H1 (cell line): ENCODE data around the gene ZFYVE19. TPM values are rescaled to one million over a fixed set of nuclear protein-coding genes. Genes with fewer than 3 reads are reported as not detected.
A peak's percentile ranks its signal among the peaks of the same experiment; 100 is the strongest.

Experiments used
- CTCF ChIA-PET: fragments of 300-600 bp; sonication (Branson Sonifier 250); formaldehyde crosslinking; loops from one replicate; lab custom pipeline; 2021; ENCODE audit not compliant: partially characterized antibody; lab: Charles Lee
- POLR2A ChIA-PET: fragments of 300-600 bp; sonication (Branson Sonifier 250); formaldehyde crosslinking; loops from one replicate; lab custom pipeline; 2021; ENCODE audit warnings: inconsistent platforms; ENCODE audit not compliant: partially characterized antibody; lab: Charles Lee
- DNase-seq, 2 experiments: peaks; one replicate each; pipeline versions ENCODE4 v3.0.0 to v3.0.0-alpha.2; 2010 to 2022; ENCODE audit warnings: low spot score in 2 of 2, low read depth in 1 of 2, mixed read lengths in 1 of 2
- FAIRE-seq: peaks from 2 replicates; lab custom pipeline; 2011; peaks lifted over from hg19 to GRCh38; lab: Jason Lieb, UNC
- H2AFZ ChIP-seq: 2 replicates; pipeline ENCODE4 v1.8.1; 2012; ENCODE audit warnings: low read length, inconsistent platforms
- H2AK5ac ChIP-seq: 2 replicates; pipeline ENCODE4 v1.6.1; 2013; ENCODE audit warnings: low read depth, low read length
- H2BK120ac ChIP-seq: replicated peaks from 2 replicates; pipeline ENCODE3; 2013; ENCODE audit warnings: low read depth, low read length, inconsistent platforms
- H2BK12ac ChIP-seq: 2 replicates; pipeline ENCODE4 v1.6.1; 2013; ENCODE audit warnings: low read depth, low read length
- H2BK15ac ChIP-seq: 2 replicates; pipeline ENCODE4 v1.6.1; 2013; ENCODE audit warnings: low read length
- H2BK20ac ChIP-seq: 2 replicates; pipeline ENCODE4 v1.6.1; 2013; ENCODE audit warnings: low read length
- H2BK5ac ChIP-seq: 2 replicates; pipeline ENCODE4 v1.6.1; 2013; ENCODE audit warnings: low read depth, low read length
- H3K14ac ChIP-seq: 2 replicates; pipeline ENCODE4 v1.6.1; 2013; ENCODE audit warnings: inconsistent platforms; ENCODE audit not compliant: insufficient read length
- H3K18ac ChIP-seq: 2 replicates; pipeline ENCODE4 v1.6.1; 2013; ENCODE audit warnings: low read length; ENCODE audit errors: extremely low read depth
- H3K23ac ChIP-seq: 2 replicates; pipeline ENCODE4 v1.6.1; 2013; ENCODE audit warnings: inconsistent platforms; ENCODE audit not compliant: insufficient read length
- H3K23me2 ChIP-seq: 2 replicates; pipeline ENCODE4 v1.6.1; 2013; ENCODE audit warnings: low read depth, low read length
- H3K27ac ChIP-seq: 2 replicates; pipeline ENCODE4 v1.6.1; 2011; ENCODE audit warnings: low read depth, low read length, inconsistent platforms
- H3K27me3 ChIP-seq, 4 experiments: replicated peaks in 1 of 4; 1 replicate in 1 of 4; 2 replicates in 3 of 4; pipeline versions ENCODE4 v1.6.1 to v1.8.1; 2011 to 2013; ENCODE audit warnings: low read length in 3 of 4, mild to moderate bottlenecking in 3 of 4, inconsistent platforms in 2 of 4, mixed read lengths in 2 of 4, moderate library complexity in 1 of 4; ENCODE audit not compliant: control insufficient read depth in 3 of 4, insufficient read depth in 3 of 4; ENCODE audit errors: extremely low read depth in 1 of 4
- H3K36me3 ChIP-seq, 4 experiments: 2 replicates each; pipeline versions ENCODE4 v1.6.1 to v1.8.1; 2011 to 2013; ENCODE audit warnings: mild to moderate bottlenecking in 4 of 4, low read length in 3 of 4, moderate library complexity in 2 of 4, control low read depth in 1 of 4, inconsistent platforms in 1 of 4; ENCODE audit not compliant: insufficient read depth in 4 of 4, control insufficient read depth in 2 of 4
- H3K4ac ChIP-seq: replicated peaks from 2 replicates; pipeline ENCODE3; 2013; ENCODE audit warnings: low read length, low read depth, mixed read lengths, inconsistent platforms; ENCODE audit not compliant: insufficient read length
- H3K4me1 ChIP-seq, 4 experiments: replicated peaks in 1 of 4; 1 replicate in 1 of 4; 2 replicates in 3 of 4; pipeline versions ENCODE4 v1.6.1 to v1.8.1; 2011 to 2013; ENCODE audit warnings: low read length in 3 of 4, inconsistent platforms in 2 of 4, mixed read lengths in 1 of 4; ENCODE audit not compliant: insufficient read depth in 4 of 4, control insufficient read depth in 3 of 4
- H3K4me2 ChIP-seq, 2 experiments: 2 replicates each; pipeline versions ENCODE4 v1.6.1 to v1.8.1; 2011 to 2013; ENCODE audit warnings: low read depth in 2 of 2, low read length in 2 of 2, control low read depth in 1 of 2, inconsistent platforms in 1 of 2, mild to moderate bottlenecking in 1 of 2; ENCODE audit not compliant: insufficient read depth in 1 of 2
- H3K4me3 ChIP-seq, 4 experiments: fragments of 200-600, 300-600 bp in 1 of 4; sonication (generic), shearing (Covaris generic), sonication (Bioruptor Twin) in 1 of 4; 2 replicates each; pipeline versions ENCODE4 v1.5.1 to v1.8.1; 2011 to 2016; ENCODE audit warnings: low read length in 4 of 4, low read depth in 3 of 4, control low read depth in 2 of 4, inconsistent platforms in 2 of 4, mild to moderate bottlenecking in 2 of 4, mixed read lengths in 1 of 4, moderate library complexity in 1 of 4; ENCODE audit not compliant: insufficient read depth in 2 of 4; ENCODE audit errors: extremely low read depth in 1 of 4
- H3K56ac ChIP-seq: replicated peaks from 2 replicates; pipeline ENCODE3; 2013; ENCODE audit warnings: low read depth, mild to moderate bottlenecking, mixed read lengths, low read length, inconsistent platforms; ENCODE audit not compliant: insufficient read length
- H3K79me1 ChIP-seq: 2 replicates; pipeline ENCODE4 v1.6.1; 2013; ENCODE audit warnings: low read depth, low read length, control low read depth
- H3K79me2 ChIP-seq, 2 experiments: 2 replicates each; pipeline versions ENCODE4 v1.6.1 to v1.8.1; 2012 to 2013; ENCODE audit warnings: low read length in 2 of 2, mild to moderate bottlenecking in 2 of 2, inconsistent platforms in 1 of 2; ENCODE audit not compliant: insufficient read depth in 2 of 2, control insufficient read depth in 1 of 2
- H3K9ac ChIP-seq, 4 experiments: replicated peaks in 1 of 4; 1 replicate in 1 of 4; 2 replicates in 3 of 4; pipeline versions ENCODE4 v1.6.1 to v1.8.1; 2011 to 2013; ENCODE audit warnings: low read depth in 3 of 4, low read length in 3 of 4, control low read depth in 2 of 4, mild to moderate bottlenecking in 2 of 4, moderate library complexity in 2 of 4, inconsistent platforms in 1 of 4; ENCODE audit errors: extremely low read depth in 1 of 4
- H3K9me3 ChIP-seq, 2 experiments: 2 replicates each; pipeline versions ENCODE4 v1.6.1 to v1.8.1; 2012 to 2013; ENCODE audit warnings: mild to moderate bottlenecking in 2 of 2, moderate library complexity in 2 of 2, control low read depth in 1 of 2, inconsistent platforms in 1 of 2, low read depth in 1 of 2, low read length in 1 of 2, mixed read lengths in 1 of 2; ENCODE audit not compliant: insufficient read depth in 2 of 2
- H4K20me1 ChIP-seq, 2 experiments: replicated peaks in 1 of 2; 2 replicates each; pipeline versions ENCODE3 to v1.8.1; 2011 to 2013; ENCODE audit warnings: inconsistent platforms in 2 of 2, low read length in 2 of 2, mild to moderate bottlenecking in 1 of 2; ENCODE audit not compliant: insufficient read depth in 2 of 2, control insufficient read depth in 1 of 2
- H4K5ac ChIP-seq: 2 replicates; pipeline ENCODE4 v1.6.1; 2013; ENCODE audit warnings: low read length, low read depth, mixed read lengths, inconsistent platforms; ENCODE audit not compliant: insufficient read length
- H4K8ac ChIP-seq: 2 replicates; pipeline ENCODE4 v1.8.0; 2013; ENCODE audit warnings: mild to moderate bottlenecking, moderate library complexity, low read length, inconsistent platforms; ENCODE audit not compliant: insufficient read depth; ENCODE audit errors: extremely low read depth
- H4K91ac ChIP-seq: replicated peaks from 2 replicates; pipeline ENCODE3; 2013; ENCODE audit warnings: low read length, mixed read lengths, inconsistent platforms; ENCODE audit not compliant: insufficient read length
- CREB1 ChIP-seq: IDR thresholded peaks from 2 replicates; pipeline ENCODE4 v1.6.1; 2012; ENCODE audit warnings: inconsistent platforms
- CTCF ChIP-seq, 3 experiments: IDR thresholded peaks; 1 replicate in 2 of 3; 2 replicates in 1 of 3; pipeline versions ENCODE4 v1.5.1 to v1.6.1; 2011; ENCODE audit warnings: low read length in 3 of 3, mild to moderate bottlenecking in 3 of 3, inconsistent platforms in 2 of 3, low read depth in 1 of 3, moderate library complexity in 1 of 3; ENCODE audit not compliant: insufficient read depth in 1 of 3; ENCODE audit errors: control extremely low read depth in 1 of 3
- EGR1 ChIP-seq: IDR thresholded peaks from 2 replicates; pipeline ENCODE4 v1.6.1; 2011; ENCODE audit warnings: low read depth, low read length, borderline replicate concordance
- MAX ChIP-seq: IDR thresholded peaks from 2 replicates; pipeline ENCODE4 v1.6.1; 2012; ENCODE audit warnings: inconsistent platforms
- NRF1 ChIP-seq: IDR thresholded peaks from 2 replicates; pipeline ENCODE4 v1.6.1; 2011; ENCODE audit warnings: mild to moderate bottlenecking, low read depth, low read length, improper control_type of control experiment
- TBP ChIP-seq: IDR thresholded peaks from 2 replicates; pipeline ENCODE4 v1.6.1; 2011; ENCODE audit warnings: low read depth, low read length, improper control_type of control experiment
- WGBS, 2 experiments: shearing (Covaris generic) in 1 of 2; methylation state at CpG; one replicate each; pipeline versions ENCODE4 v1.1.6 to v1.1.7; 2013 to 2015; ENCODE audit warnings: low lambda C conversion rate in 2 of 2, mixed read lengths in 2 of 2, inconsistent platforms in 1 of 2, low coverage in 1 of 2, missing lambda C conversion rate in 1 of 2; ENCODE audit not compliant: insufficient replicate concordance in 2 of 2, insufficient coverage in 1 of 2, insufficient read length in 1 of 2; ENCODE audit errors: extremely low coverage in 1 of 2, missing lambda C conversion rate in 1 of 2; 5-methylcytosine and 5-hydroxymethylcytosine counted together
- polyA plus RNA-seq, 7 experiments: library from polyadenylated mRNA; depleted of rRNA in 3 of 7; stranded (reverse) in 5 of 7; unstranded in 2 of 7; fragments of >200 nt in 5 of 7; fragments of 200-250 nt in 2 of 7; gene quantifications; 1 replicate in 5 of 7; 2 replicates in 1 of 7; 4 replicates in 1 of 7; pipeline versions ENCODE4 v1.2.1 to v1.2.3, GENCODE V29; 2011 to 2013; ENCODE audit warnings: missing spikeins in 2 of 7, mixed read lengths in 2 of 7
- total RNA-seq: library from RNA; stranded (reverse); fragmentation: NEBNext Ultra II Directional; extraction: Animal tissue kit (Norgen Biotek cat#: 25700); gene quantifications from 2 replicates; pipeline ENCODE4 v1.2.1, GENCODE V29; 2021
- TF ChIP-seq, protein P1 (sequence below): IDR thresholded peaks from 2 replicates; pipeline ENCODE4 v1.6.1; 2011; ENCODE audit warnings: low read depth, mild to moderate bottlenecking, low read length; ENCODE audit not compliant: insufficient read depth
- TF ChIP-seq, protein P2 (sequence below): IDR thresholded peaks from 2 replicates; pipeline ENCODE4 v1.6.1; 2011; ENCODE audit warnings: low read length, improper control_type of control experiment

Gene ZFYVE19
- total and polyA plus RNA-seq, 2 of the 8 experiments (the other 6 are each of a cell fraction or from before 2014, with no cell fraction given), result 11.2 to 21.8 TPM

GRCh38 chr15:40806672-40807027 lies 239 bp upstream of the ZFYVE19 start:
- no peak for FAIRE-seq
- Histone ChIP-seq H2BK5ac (peak overlapping the region; percentile 79; the same call in 1 of the 2 replicates), H3K56ac (no peak overlapping the region), H3K23ac (no peak overlapping the region), H3K27me3 (no peaks in the 10 kb centered on the region), H3K9ac (peak overlapping the region in 2 of 4 experiments; percentile 48 to 81; a peak in 4 of 7 replicates), H3K4ac (no peak overlapping the region), H3K4me2 (peak overlapping the region; percentile 85 to 91), H2AK5ac (no peak overlapping the region), H4K91ac (no peak overlapping the region), H2BK15ac (no peak overlapping the region), H3K23me2 (peaks cover 9% of the 10 kb centered on the region; the same call in 1 of the 2 replicates), H2BK12ac (no peak overlapping the region), H3K14ac (no peak overlapping the region), H3K18ac (no peak overlapping the region), H3K27ac (no peak overlapping the region), H2BK20ac (no peak overlapping the region), H3K36me3 (peaks cover 0 to 2% (median 0%) of the 10 kb centered on the region in 4 experiments; a peak in 1 of 8 replicates), H3K79me1 (no peaks in the 10 kb centered on the region), H2AFZ (peak overlapping the region; percentile 96), H4K8ac (no peak overlapping the region), H3K9me3 (no peaks in the 10 kb centered on the region), H2BK120ac (no peak overlapping the region), H4K5ac (no peak overlapping the region), H3K4me1 (peaks cover 0 to 10% (median 5%) of the 10 kb centered on the region in 4 experiments; a peak in 5 of 7 replicates), H3K4me3 (peak overlapping the region; percentile 86 to 99 (median 94)), H3K79me2 (no peaks in the 10 kb centered on the region; a peak in 1 of 4 replicates), H4K20me1 (no peaks in the 10 kb centered on the region)
- ChIA-PET CTCF (interaction anchor here (1.1 to 2.6 kb wide), 6 partner anchors 10 to 87 kb away, joined by 3 to 9 read pairs (median 6); partner anchors contain the start of gene VPS18), POLR2A (interaction anchor here (0.6 to 2.1 kb wide), 5 partner anchors 17 to 108 kb away, joined by 3 to 7 read pairs (median 4); partner anchors contain the start of gene VPS18)
- 8% methylated on average over 2 of the region's 2 CpGs; no CpG with 5 or more reads in 1 of the 2 experiments for WGBS, 2 experiments
- DNase-seq, result no peak
- TF ChIP-seq CREB1 (no peak), CTCF (IDR thresholded peaks at IDR 0.05; ENCODE audit: control extremely low read depth in 1 of 3, insufficient read depth in 1 of 3, low read depth in 1 of 3, low read length in 3 of 3) (no peak), NRF1 (no peak), EGR1 (no peak), TBP (no peak), MAX (no peak)
- TF ChIP-seq, protein P1, sequence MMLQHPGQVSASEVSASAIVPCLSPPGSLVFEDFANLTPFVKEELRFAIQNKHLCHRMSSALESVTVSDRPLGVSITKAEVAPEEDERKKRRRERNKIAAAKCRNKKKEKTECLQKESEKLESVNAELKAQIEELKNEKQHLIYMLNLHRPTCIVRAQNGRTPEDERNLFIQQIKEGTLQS, result no peak
- TF ChIP-seq, protein P2, sequence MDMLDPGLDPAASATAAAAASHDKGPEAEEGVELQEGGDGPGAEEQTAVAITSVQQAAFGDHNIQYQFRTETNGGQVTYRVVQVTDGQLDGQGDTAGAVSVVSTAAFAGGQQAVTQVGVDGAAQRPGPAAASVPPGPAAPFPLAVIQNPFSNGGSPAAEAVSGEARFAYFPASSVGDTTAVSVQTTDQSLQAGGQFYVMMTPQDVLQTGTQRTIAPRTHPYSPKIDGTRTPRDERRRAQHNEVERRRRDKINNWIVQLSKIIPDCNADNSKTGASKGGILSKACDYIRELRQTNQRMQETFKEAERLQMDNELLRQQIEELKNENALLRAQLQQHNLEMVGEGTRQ, result no peak
